Measurements from ENCODE around the gene ABR.

- TF ChIP-seq EP300 (IDR thresholded peaks at IDR 0.05) = no peak
- no peak for TF ChIP-seq CTCF (IDR thresholded peaks at IDR 0.05)
- no peak for TF ChIP-seq CEBPB (IDR thresholded peaks at IDR 0.05)
- no peak for TF ChIP-seq KDM5A (IDR thresholded peaks at IDR 0.05)
- no peak for TF ChIP-seq HDAC2 (IDR thresholded peaks at IDR 0.05)
Observed at GRCh38 chr17:1100382-1100781, 79.4 kb downstream of the ABR start.
